H1 (cell line): ENCODE data around the gene DBP. TPM values are rescaled to one million over a fixed set of nuclear protein-coding genes. Genes with fewer than 3 reads are reported as not detected.

Experiments
- ATF3 ChIP-seq: IDR thresholded peaks from 2 replicates; pipeline ENCODE4 v1.6.1; 2011; ENCODE audit warnings: low read depth, mild to moderate bottlenecking, low read length; ENCODE audit not compliant: insufficient read depth
- HDAC2 ChIP-seq, 2 experiments: fragments of 300-600 bp in 1 of 2; sonication (generic) in 1 of 2; IDR thresholded peaks; 2 replicates each; pipeline ENCODE4 v1.6.1; 2011 to 2012; ENCODE audit warnings: low read depth in 2 of 2, low read length in 2 of 2, mild to moderate bottlenecking in 2 of 2, moderate library complexity in 2 of 2, borderline replicate concordance in 1 of 2, inconsistent platforms in 1 of 2
- KDM5A ChIP-seq: fragments of 200-600 bp; IDR thresholded peaks from 2 replicates; pipeline ENCODE4 v1.7.1; 2012; ENCODE audit warnings: mild to moderate bottlenecking, low read length, inconsistent platforms, mixed read lengths
- RBBP5 ChIP-seq: IDR thresholded peaks from 2 replicates; pipeline ENCODE4 v1.7.1; 2012; ENCODE audit warnings: low read depth, mild to moderate bottlenecking, inconsistent platforms, low read length, moderate library complexity, borderline replicate concordance
- polyA plus RNA-seq, 7 experiments: library from polyadenylated mRNA; depleted of rRNA in 3 of 7; stranded (reverse) in 5 of 7; unstranded in 2 of 7; fragments of >200 nt in 5 of 7; fragments of 200-250 nt in 2 of 7; gene quantifications; 1 replicate in 5 of 7; 2 replicates in 1 of 7; 4 replicates in 1 of 7; pipeline versions ENCODE4 v1.2.1 to v1.2.3, GENCODE V29; 2011 to 2013; ENCODE audit warnings: missing spikeins in 2 of 7, mixed read lengths in 2 of 7
- total RNA-seq: library from RNA; stranded (reverse); fragmentation: NEBNext Ultra II Directional; extraction: Animal tissue kit (Norgen Biotek cat#: 25700); gene quantifications from 2 replicates; pipeline ENCODE4 v1.2.1, GENCODE V29; 2021
- TF ChIP-seq, protein P1 (sequence below): IDR thresholded peaks from 2 replicates; pipeline ENCODE4 v1.6.1; 2012; ENCODE audit warnings: inconsistent platforms
- TF ChIP-seq, protein P2 (sequence below): IDR thresholded peaks from 2 replicates; pipeline ENCODE4 v1.6.1; 2012; ENCODE audit warnings: low read length, inconsistent platforms

The DBP gene
- total and polyA plus RNA-seq, 2 of the 8 experiments (the other 6 are each of a cell fraction or from before 2014, with no cell fraction given): 7.5 to 8.3 TPM

GRCh38 chr19:48683349-48683748, 46.2 kb upstream of the DBP start (continued):
- TF ChIP-seq, protein P1, sequence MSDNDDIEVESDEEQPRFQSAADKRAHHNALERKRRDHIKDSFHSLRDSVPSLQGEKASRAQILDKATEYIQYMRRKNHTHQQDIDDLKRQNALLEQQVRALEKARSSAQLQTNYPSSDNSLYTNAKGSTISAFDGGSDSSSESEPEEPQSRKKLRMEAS: no peak
- no peak for TF ChIP-seq KDM5A
- TF ChIP-seq, protein P2, sequence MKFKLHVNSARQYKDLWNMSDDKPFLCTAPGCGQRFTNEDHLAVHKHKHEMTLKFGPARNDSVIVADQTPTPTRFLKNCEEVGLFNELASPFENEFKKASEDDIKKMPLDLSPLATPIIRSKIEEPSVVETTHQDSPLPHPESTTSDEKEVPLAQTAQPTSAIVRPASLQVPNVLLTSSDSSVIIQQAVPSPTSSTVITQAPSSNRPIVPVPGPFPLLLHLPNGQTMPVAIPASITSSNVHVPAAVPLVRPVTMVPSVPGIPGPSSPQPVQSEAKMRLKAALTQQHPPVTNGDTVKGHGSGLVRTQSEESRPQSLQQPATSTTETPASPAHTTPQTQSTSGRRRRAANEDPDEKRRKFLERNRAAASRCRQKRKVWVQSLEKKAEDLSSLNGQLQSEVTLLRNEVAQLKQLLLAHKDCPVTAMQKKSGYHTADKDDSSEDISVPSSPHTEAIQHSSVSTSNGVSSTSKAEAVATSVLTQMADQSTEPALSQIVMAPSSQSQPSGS: no peak
- no peak for TF ChIP-seq HDAC2 (IDR thresholded peaks at IDR 0.05; ENCODE audit: borderline replicate concordance in 1 of 2, low read depth in 2 of 2, low read length in 2 of 2)
- no peak for TF ChIP-seq RBBP5
- TF ChIP-seq ATF3: no peak
